GM12878 (cell line): ENCODE results near the gene FGFBP1.

Experiments
- CHD2 ChIP-seq: IDR thresholded peaks from 2 replicates; pipeline ENCODE4 v1.6.1; 2011; ENCODE audit warnings: low read depth, low read length, improper control_type of control experiment, borderline replicate concordance
- CHD4 ChIP-seq: fragments of 200-600 bp; sonication (generic); IDR thresholded peaks from 2 replicates; pipeline ENCODE4 v1.6.1; 2016; ENCODE audit warnings: mild to moderate bottlenecking
- ESRRA ChIP-seq: IDR thresholded peaks from 2 replicates; pipeline ENCODE4 v1.6.1; 2012; ENCODE audit warnings: mild to moderate bottlenecking, low read length, improper control_type of control experiment
- NR2C2 ChIP-seq: IDR thresholded peaks from 2 replicates; pipeline ENCODE4 v1.6.1; 2011; ENCODE audit warnings: borderline replicate concordance, low read depth; ENCODE audit not compliant: control insufficient read depth, insufficient read length
- SREBF1 ChIP-seq: IDR thresholded peaks from 2 replicates; pipeline ENCODE4 v1.6.1; 2012; ENCODE audit warnings: mild to moderate bottlenecking, low read length
- TF ChIP-seq, protein P1 (sequence below), 3 experiments: IDR thresholded peaks in 2 of 3; conservative IDR thresholded peaks in 1 of 3; 2 replicates each; pipeline ENCODE4 v1.5.1; 2011; ENCODE audit warnings: low read depth in 3 of 3, low read length in 3 of 3, mild to moderate bottlenecking in 3 of 3, control low read depth in 2 of 3, moderate library complexity in 2 of 3, inconsistent platforms in 1 of 3, mixed read lengths in 1 of 3; ENCODE audit not compliant: control insufficient read depth in 2 of 3, insufficient read depth in 1 of 3; ENCODE audit errors: extremely low read depth in 1 of 3

DNA sequence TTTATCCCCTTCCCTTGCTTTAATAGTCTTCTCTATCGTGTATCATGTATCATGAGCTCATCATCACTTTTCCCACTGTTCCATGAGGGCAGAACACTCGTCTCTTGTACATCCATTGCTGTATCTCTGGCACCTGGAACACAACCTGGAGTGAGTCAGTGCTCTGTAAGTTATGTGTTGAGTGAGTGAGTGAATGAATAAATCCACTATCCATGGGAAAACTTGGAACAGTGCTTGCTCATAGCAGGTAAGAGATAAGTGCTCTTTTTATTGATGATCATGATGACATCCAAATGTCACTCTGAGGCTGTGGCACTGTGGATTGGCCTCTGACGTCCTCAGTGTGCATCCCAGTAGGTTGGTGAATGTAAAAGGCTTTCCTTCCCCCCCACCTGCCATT, 4.3 kb downstream of the FGFBP1 start:
- TF ChIP-seq ESRRA (no peak), CHD4 (no peak), NR2C2 (no peak), CHD2 (no peak), SREBF1 (no peak)
- TF ChIP-seq, protein P1, sequence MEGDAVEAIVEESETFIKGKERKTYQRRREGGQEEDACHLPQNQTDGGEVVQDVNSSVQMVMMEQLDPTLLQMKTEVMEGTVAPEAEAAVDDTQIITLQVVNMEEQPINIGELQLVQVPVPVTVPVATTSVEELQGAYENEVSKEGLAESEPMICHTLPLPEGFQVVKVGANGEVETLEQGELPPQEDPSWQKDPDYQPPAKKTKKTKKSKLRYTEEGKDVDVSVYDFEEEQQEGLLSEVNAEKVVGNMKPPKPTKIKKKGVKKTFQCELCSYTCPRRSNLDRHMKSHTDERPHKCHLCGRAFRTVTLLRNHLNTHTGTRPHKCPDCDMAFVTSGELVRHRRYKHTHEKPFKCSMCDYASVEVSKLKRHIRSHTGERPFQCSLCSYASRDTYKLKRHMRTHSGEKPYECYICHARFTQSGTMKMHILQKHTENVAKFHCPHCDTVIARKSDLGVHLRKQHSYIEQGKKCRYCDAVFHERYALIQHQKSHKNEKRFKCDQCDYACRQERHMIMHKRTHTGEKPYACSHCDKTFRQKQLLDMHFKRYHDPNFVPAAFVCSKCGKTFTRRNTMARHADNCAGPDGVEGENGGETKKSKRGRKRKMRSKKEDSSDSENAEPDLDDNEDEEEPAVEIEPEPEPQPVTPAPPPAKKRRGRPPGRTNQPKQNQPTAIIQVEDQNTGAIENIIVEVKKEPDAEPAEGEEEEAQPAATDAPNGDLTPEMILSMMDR (IDR thresholded peaks at IDR 0.05 in 2 of 3, conservative IDR thresholded peaks at IDR 0.05 in 1 of 3; ENCODE audit: control insufficient read depth in 2 of 3, extremely low read depth in 1 of 3, insufficient read depth in 1 of 3, low read depth in 3 of 3, low read length in 3 of 3), result no peak
